HAP-1 (cell line): ENCODE data around the gene IL2RG.

Experiments used
- DNase-seq, 2 experiments: peaks; one replicate each; pipeline ENCODE4 v3.0.0-alpha.2; 2016 to 2020; ENCODE audit warnings: low spot score in 2 of 2
- H3K27me3 ChIP-seq: fragments of 250-450 bp; sonication (Bioruptor Pico); 2 replicates; pipeline ENCODE4 v1.5.1; 2020; ENCODE audit warnings: low read depth, mild to moderate bottlenecking, moderate library complexity
- H3K36me3 ChIP-seq: fragments of 250-450 bp; sonication (Bioruptor Pico); replicated peaks from 2 replicates; pipeline ENCODE4 v1.5.1; 2020; ENCODE audit warnings: mild to moderate bottlenecking
- H3K4me1 ChIP-seq: fragments of 250-450 bp; sonication (Bioruptor Pico); 2 replicates; pipeline ENCODE4 v1.5.1; 2020; ENCODE audit warnings: mild to moderate bottlenecking
- H3K4me3 ChIP-seq: fragments of 250-450 bp; sonication (Bioruptor Pico); 2 replicates; pipeline ENCODE4 v1.5.1; 2020; ENCODE audit warnings: mild to moderate bottlenecking, moderate library complexity
- H3K9me3 ChIP-seq: fragments of 250-450 bp; sonication (Bioruptor Pico); 2 replicates; pipeline ENCODE4 v1.5.1; 2020; ENCODE audit warnings: mild to moderate bottlenecking, moderate library complexity
- in situ Hi-C: fragments of 300-500 bp; cut with MboI; formaldehyde crosslinking; loops from 3 replicates; pipeline ENCODE4 v1.14.3; 2020; ENCODE audit warnings: low sequenced_read_pairs, inconsistent platforms, mixed read lengths

Gene IL2RG

GRCh38 chrX:71081330-71082123 lies 29.9 kb downstream of the IL2RG start:
- Histone ChIP-seq H3K4me1 (peaks cover 17% of the 10 kb centered on the region), H3K9me3 (no peaks in the 10 kb centered on the region), H3K36me3 (no peaks in the 10 kb centered on the region), H3K4me3 (no peak overlapping the region), H3K27me3 (peaks cover 3% of the 10 kb centered on the region; the same call in 1 of the 2 replicates)
- DNase-seq, result no peak
- in situ Hi-C loops, result no loop called here

DNA sequence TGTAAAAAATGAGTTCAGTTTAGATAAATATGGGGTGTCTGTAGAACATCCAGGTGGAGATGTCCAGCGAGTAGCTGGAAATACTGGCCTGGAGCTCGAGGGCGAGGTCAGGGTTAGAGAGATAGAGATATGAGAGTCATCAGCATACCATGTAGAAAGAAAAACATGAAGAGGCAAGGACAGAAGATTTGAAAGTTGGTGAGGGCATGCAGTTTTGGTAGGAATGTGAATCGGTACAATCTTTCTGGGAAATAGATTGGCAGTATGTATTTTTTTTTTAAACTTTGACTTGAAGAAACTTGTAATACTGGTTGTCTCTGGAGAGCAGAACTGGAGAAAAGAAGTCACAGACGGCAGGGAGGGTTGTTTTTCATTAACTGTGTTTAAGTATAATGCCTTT lies 40.8 kb downstream of the IL2RG start:
- H3K4me3 ChIP-seq, result no peak overlapping the region
- in situ Hi-C loops, result no loop called here
- no peak for DNase-seq
- peaks cover 9% of the 10 kb centered on the region for H3K4me1 ChIP-seq
- H3K36me3 ChIP-seq, result peaks cover 3% of the 10 kb centered on the region
- H3K27me3 ChIP-seq, result peaks cover 14% of the 10 kb centered on the region
- no peaks in the 10 kb centered on the region for H3K9me3 ChIP-seq

DNA sequence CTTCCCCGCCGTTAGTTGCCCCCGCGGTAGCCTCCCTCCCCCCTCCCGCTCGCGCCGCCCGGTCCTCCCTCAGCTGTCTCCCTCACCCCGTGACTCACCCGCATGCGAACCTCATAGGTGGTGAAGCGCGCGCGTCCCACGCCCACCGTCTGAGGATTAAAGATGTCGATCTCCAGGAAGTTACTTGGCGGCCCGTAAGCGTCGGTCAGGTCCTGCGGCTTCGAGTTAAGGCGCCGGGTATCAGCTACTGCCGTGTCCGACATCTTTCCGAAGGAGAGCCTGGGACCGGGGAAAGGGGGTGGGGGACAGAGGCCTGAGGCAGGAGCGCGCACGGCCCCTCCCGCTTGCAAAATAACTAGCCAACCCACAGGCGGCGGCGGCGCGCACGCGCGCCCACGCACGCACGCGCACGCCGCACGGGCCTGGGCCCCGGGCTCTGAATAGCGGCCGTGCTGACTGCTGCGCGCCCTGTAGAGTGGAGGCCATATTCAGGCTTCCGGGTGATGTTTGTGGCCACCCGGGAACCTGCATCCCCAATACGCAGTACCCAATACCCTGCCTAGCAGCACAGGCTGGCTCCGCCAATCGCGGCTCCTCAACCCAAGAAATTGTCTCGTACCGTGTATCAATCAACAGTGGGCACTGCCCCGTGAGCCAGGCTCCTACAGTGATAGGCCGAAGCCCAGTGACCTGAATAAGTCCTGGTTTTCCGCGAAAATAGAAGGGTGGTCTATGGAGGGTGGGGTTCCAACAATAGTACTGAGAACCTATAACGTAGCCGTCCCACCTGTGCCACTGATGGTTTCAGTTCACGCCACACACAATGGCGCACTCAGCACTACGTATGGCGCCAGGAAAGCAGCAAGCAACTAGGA lies 43.1 kb downstream of the IL2RG start, which contains the start of gene SNX12:
Gene SNX12, minus strand, starts transcription at position 291 of the 875 bp plus-strand sequence. Its CDS starts 28 bp downstream, at position 263.
- in situ Hi-C loops, result no loop called here
- peak; percentile 93 to 96 for DNase-seq
- Histone ChIP-seq H3K4me1 (peaks cover 20% of the 10 kb centered on the region), H3K9me3 (no peaks in the 10 kb centered on the region), H3K36me3 (peaks cover 10% of the 10 kb centered on the region), H3K4me3 (peak within 1 kb of the TSS; percentile 90), H3K27me3 (peaks cover 7% of the 10 kb centered on the region)

GRCh38 chrX:71067712-71068043 lies 43.7 kb downstream of the IL2RG start:
- Histone ChIP-seq H3K4me1 (peaks cover 20% of the 10 kb centered on the region), H3K9me3 (no peaks in the 10 kb centered on the region), H3K4me3 (peak overlapping the region; percentile 90), H3K27me3 (peaks cover 4% of the 10 kb centered on the region), H3K36me3 (peaks cover 16% of the 10 kb centered on the region)
- in situ Hi-C loops, result no loop called here
- peak in 1 of 2 experiments; percentile 33 for DNase-seq

DNA sequence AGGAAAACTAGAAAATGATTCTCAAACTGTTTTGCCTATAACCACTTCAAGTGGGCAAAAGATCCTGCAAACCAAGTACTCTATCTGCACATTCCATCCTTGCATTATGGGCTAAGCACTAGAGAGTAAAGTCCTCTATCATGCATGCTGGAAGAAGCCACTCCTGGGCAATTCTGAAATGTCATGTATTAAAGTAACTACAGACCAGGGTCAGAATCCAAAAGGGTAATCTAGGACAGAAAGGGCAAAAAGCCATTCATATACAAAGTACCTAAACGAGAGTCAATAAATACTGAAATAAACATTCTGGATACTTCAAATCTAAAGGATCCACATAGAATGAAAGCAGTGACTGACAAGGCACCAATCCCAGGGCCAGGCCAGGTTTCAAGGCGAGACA lies 44.3 kb downstream of the IL2RG start:
- no peaks in the 10 kb centered on the region for H3K27me3 ChIP-seq
- no peak for DNase-seq
- peak overlapping the region; percentile 90 for H3K4me3 ChIP-seq
- in situ Hi-C loops, result no loop called here
- H3K36me3 ChIP-seq, result peaks cover 22% of the 10 kb centered on the region
- H3K9me3 ChIP-seq, result no peaks in the 10 kb centered on the region
- peaks cover 20% of the 10 kb centered on the region for H3K4me1 ChIP-seq

- Histone ChIP-seq H3K27me3 (no peaks in the 10 kb centered on the region), H3K36me3 (peaks cover 65% of the 10 kb centered on the region), H3K4me3 (no peak overlapping the region), H3K4me1 (peaks cover 17% of the 10 kb centered on the region), H3K9me3 (no peaks in the 10 kb centered on the region)
- no peak for DNase-seq
- in situ Hi-C loops, result no loop called here
Measured at GRCh38 chrX:71060127-71060526, 51.2 kb downstream of the IL2RG start.

DNA sequence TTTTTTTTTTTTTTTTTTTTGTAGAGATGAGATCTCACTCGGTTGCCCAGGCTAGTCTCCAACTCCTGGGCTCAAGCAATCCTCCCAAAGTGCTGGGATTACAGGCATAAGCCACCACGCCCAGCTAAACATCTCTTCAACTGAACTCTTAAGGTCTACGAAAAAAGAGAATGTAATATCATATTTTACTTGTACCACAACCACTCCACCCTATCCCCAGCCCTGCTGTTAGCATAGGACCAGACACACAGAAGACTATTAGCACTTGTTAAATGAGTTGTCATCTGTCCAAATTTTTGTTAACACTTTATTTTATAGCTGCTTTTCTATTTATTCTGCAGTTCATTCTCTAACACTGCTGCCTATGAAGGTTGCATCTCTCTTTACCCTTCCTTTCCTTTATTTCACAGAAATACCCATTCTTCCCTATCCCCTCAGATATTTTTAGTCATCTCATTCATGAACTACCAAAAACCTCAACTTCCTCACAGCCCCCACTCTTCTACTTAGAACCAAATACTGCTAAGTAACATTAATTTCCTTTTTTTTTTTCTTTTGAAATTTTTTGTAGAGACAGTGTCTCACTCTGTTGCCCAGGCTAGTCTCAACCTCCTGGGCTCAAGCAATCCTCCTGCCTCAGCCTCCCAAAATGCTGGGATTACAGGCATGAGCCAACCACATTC lies 53.4 kb downstream of the IL2RG start:
- no peak overlapping the region for H3K4me3 ChIP-seq
- no peaks in the 10 kb centered on the region for H3K27me3 ChIP-seq
- in situ Hi-C loops, result no loop called here
- H3K9me3 ChIP-seq, result no peaks in the 10 kb centered on the region
- H3K4me1 ChIP-seq, result peaks cover 6% of the 10 kb centered on the region
- H3K36me3 ChIP-seq, result peaks cover 64% of the 10 kb centered on the region
- no peak for DNase-seq
